ENCODE data around the gene CD302.
"Not testable (repeated sequence)": the region's sequence is repeated elsewhere in the genome, so short reads cannot be mapped to it uniquely, and the experiment has no call there.

DNA sequence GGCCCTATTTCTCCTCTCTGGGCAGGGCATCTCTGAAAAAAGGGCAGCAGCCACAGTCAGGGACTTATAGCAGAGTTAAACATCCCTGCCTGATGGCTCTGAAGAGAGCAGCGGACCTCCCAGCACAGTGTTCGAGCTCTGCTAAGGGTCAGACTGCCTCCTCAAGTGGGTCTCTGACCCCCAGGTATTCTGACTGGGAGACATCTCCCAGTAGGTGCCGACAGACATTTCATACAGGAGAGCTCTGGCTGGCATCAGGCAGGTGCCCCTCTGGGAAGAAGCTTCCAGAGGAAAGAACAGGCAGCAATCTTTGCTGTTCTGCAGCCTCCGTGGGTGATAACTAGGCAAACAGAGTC is 24.4 kb upstream of the CD302 start:
- not testable (repeated sequence) for TF ChIP-seq POLR2A (IDR thresholded peaks at IDR 0.05); CTCF (IDR thresholded peaks at IDR 0.05 in 4 of 5, conservative IDR thresholded peaks at IDR 0.05 in 1 of 5)
